Measurements from ENCODE around the gene CYP8B1. TPM values are rescaled to one million over a fixed set of nuclear protein-coding genes. Genes with fewer than 3 reads are reported as not detected.

Gene CYP8B1
- total RNA-seq, 2 donors from 2014 or later, result 0.10 to 0.14 TPM

DNA sequence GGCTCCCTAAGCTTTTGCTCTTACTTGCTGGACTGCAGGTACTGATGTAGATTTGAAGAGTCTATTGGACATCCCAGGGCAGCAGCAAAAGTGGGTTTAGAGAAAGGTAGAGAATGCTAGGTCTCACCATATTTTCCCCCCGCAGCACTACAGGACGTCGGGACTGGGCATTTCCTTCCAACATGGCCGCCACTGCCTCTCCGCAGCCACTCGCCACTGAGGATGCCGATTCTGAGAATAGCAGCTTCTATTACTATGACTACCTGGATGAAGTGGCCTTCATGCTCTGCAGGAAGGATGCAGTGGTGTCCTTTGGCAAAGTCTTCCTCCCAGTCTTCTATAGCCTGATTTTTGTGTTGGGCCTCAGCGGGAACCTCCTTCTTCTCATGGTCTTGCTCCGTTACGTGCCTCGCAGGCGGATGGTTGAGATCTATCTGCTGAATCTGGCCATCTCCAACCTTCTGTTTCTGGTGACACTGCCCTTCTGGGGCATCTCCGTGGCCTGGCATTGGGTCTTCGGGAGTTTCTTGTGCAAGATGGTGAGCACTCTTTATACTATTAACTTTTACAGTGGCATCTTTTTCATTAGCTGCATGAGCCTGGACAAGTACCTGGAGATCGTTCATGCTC lies 11.2 kb downstream of the CYP8B1 start:
- peak; percentile 34 for DNase-seq (ENCODE audit: low spot score)
- intact Hi-C loops (cut with DNase I), result no loop called here

DNA sequence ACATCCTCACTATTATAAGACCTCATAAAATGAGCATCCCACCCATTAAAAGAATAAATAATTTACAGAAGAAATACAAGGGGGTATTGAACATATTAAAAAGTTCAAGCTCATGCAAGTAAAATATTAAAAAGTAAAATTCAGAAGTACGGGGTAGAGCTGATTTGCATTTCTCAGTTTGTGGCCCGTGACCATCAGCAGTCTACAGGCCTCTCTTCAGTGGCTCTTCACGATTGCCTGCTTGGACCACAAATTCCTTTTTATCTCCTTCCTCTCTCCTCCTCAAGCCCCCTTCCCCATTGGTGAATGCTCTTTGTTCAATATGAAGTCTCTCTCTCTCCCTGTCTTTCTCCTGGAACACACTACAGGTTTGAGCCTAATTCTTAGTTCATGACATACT lies 19.1 kb downstream of the CYP8B1 start:
- DNase-seq (ENCODE audit: low spot score), result no peak

DNA sequence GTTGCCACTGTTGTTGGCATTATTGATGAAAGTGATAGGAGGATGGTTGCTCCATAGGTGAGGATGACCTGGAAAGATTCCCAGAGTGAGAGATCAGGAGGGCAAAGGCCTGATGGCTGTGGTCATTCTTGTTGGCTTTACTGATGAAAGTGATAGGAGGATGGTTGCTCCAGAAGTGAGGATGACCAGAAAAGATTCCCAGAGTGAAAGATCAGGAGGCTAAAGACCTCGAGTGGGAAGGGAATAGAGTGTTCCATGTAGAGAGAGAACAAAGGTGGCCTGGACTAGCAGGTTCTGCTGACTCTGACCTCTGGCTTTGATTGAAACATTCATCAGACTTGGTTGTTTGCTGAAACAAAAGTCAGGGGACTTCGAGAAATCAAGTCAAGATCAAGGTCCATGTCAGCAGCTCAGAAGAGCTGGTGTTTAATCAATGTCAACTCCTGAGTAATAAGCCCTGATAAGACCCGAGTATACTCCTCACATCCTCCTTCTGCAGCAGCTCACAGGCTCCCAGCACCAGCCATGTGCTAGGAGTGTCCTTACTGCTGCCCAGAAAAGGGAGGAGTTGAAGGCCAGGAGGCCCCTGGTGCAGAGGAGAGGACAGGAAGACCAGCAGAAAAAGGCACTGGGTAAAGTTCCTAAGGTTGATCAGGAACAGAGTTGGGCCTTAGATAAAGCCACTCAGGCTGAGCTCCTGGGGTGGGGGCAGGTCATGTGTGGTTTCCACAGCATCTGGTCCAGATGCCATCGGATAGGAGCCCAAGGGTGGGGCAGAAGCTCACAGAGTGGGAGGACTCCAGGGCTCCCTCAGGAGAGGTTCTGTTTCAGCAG lies 19.9 kb downstream of the CYP8B1 start:
- intact Hi-C loops (cut with DNase I), result no loop called here
- peak; percentile 67 for DNase-seq (ENCODE audit: low spot score)

More for the DNA sequence above, 19.1 kb downstream of the CYP8B1 start:
- intact Hi-C loops (cut with DNase I), result no loop called here

DNA sequence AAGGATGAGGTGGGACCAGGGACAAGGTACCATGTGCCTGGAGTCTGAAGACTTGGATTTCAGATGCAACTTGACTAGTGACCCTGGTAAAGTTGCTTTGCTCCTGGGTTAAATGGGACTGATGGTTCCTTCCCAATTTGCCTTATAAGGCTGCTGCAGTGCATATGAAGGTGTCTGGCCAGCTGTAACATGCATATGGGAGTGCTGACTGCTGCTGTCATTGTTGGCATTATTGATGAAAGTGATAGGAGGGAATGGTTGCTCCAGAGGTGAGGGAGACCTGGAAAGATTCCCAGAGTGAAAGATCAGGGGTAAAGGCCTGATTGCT lies 20.5 kb downstream of the CYP8B1 start:
- intact Hi-C loops (cut with DNase I), result no loop called here
- DNase-seq (ENCODE audit: low spot score), result no peak

DNA sequence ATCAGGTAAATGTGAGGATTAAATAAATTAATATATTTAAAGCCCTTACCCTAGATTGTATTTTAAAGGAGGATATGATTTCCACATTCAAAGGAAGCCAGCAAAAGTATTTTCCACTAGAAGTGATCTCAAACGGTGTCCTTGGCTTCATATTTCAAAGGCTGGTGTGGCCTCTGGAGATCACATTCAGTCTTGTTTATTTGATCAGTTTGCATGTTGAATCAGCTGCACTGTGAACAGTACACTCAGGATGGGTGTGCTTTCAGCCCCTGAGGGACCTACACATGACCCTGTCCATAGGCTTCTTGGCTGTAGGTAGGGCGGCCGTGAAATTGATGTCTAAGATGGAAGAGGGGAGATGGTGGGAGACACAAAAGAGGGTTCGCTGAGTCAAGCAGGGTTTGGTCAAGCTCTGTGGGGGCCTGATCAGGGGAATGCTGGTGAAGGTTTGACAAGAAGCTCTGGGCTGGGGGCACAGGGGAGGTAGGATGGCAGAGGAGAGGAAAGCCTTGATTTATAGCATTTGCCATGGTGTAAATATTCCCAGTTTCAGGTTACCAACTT lies 21.9 kb downstream of the CYP8B1 start:
- peak; percentile 40 for DNase-seq (ENCODE audit: low spot score)
- intact Hi-C loops (cut with DNase I), result no loop called here

DNA sequence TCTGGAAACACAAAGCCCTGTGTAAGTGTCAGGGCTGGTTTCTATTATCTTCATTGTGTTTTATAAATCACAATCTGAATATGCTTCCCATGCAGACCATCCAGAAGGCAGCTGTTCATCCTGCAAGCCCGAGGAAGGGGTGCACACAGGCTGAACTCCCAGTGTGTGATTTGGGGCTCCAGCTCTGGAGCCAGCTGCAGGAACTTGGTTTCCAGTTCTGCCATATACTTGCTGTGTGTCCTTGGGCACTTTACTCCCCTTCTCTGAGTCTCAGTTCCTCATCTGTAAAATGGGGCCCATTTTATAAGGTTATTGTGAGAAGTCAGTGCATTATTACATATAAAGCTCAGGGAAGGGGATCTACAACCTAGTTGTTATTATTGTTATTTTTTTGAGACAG lies 22.6 kb downstream of the CYP8B1 start:
- intact Hi-C loops (cut with DNase I), result no loop called here
- DNase-seq (ENCODE audit: low spot score), result no peak

DNA sequence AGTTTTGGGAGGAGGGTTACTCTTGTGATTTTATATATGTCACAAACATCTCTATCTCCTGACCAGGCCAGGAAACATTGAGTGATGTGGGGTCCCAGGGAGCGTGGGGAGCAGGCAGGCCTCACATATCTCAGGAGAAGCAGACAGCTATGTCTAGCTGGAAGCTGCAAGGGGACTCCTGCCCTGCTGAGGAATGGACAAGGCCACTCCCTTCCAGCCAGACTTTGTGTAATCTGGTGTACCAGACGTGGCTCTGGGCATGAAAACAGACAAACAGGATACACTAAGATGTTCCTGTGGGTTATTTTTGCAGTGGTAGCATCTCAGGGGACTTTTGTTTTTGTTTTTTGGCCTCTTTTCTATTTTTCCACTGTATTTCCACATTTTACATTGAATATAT lies 23.2 kb downstream of the CYP8B1 start:
- peak; percentile 83 for DNase-seq (ENCODE audit: low spot score)
- intact Hi-C loops (cut with DNase I), result no loop called here

DNA sequence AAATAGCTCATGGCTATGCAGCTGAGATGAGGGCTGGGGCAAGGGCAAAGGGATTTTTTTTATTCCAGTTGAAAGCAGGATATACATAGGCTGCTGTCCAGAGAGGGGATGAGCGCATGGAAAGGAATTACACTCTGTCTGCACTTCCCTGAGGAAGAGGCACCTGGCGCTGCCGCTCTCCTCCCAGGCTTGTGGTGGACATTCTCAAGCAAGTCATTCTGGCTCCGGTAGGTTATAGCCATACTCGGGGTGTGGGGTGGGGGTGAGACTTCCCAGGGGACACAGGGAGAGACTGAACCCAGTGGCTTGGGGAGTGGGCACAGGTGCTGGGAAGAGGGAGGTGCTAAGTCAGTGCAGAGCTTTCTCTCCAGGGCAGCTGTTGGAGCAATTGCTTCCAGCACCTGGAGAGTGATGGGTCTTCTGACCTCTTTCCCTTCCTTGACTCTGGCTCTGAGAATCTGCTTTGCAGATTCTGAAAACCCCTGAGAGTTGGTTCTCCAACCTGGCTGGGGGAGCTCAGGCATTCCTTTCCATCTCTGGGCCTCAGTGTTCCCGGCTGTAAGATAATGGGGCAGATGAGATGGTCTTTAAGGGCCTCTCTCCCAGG lies 24.3 kb downstream of the CYP8B1 start:
- intact Hi-C loops (cut with DNase I), result no loop called here
- no peak for DNase-seq (ENCODE audit: low spot score)

DNA sequence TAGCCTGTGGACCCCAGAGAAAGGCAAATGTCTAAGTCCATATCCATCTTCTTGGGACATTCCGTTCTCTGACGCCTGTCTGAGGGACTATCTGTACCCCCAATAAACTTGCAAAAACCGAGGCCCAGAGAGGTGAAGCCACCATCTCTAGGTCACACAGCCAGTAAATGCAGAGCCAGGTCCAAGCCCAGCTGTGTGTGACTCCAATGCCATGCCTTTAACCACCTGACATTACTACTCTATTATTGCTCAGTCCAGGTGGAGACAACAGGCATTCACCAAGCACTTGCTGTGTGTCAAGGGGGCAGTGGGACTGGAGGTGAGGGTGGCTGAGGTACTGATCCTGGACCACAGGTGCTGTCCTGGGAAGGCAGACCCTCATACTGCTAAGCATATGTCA lies 25.4 kb downstream of the CYP8B1 start:
- peak; percentile 34 for DNase-seq (ENCODE audit: low spot score)
- intact Hi-C loops (cut with DNase I), result no loop called here

DNA sequence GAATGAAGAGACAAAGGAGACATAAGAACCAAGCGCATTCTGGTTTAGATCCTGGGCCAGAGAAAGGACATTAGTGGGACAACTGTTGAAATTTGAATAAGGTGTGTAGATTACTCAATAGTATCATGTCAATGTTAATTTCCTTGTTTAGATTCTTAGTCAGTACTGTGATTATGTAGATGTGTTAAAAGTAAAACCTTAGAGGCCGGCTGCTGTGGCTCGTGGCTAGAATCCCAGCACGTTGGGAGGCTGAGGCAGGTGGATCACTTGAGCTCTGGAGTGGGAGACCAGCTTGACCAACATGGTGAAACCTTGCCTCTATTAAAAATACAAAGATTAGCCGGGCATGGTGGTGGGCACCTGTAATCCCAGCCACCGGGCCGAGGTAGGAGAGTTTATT lies 26.7 kb downstream of the CYP8B1 start:
- intact Hi-C loops (cut with DNase I), result no loop called here
- peak; percentile 35 for DNase-seq (ENCODE audit: low spot score)

DNA sequence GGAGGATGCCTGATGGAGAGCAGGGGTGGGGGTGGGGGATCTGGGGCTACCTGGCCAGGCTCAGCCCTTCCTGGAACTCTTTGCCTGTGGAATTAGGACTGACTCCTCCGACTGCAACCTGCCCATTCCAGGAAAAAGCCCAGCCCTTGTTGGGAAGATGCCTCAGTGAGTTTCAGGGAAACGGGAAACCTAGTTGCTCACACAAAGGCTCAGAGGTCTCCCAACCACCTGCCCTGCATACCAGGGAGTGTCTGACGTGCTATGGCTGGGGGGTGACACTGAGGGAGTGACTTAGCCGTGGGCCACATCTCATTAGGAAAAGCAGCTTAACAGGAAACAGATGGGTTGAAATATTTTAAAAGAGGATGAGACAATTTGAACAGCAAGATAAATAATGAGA lies 27.9 kb downstream of the CYP8B1 start:
- peak; percentile 79 for DNase-seq (ENCODE audit: low spot score)
- intact Hi-C loops (cut with DNase I), result no loop called here

DNA sequence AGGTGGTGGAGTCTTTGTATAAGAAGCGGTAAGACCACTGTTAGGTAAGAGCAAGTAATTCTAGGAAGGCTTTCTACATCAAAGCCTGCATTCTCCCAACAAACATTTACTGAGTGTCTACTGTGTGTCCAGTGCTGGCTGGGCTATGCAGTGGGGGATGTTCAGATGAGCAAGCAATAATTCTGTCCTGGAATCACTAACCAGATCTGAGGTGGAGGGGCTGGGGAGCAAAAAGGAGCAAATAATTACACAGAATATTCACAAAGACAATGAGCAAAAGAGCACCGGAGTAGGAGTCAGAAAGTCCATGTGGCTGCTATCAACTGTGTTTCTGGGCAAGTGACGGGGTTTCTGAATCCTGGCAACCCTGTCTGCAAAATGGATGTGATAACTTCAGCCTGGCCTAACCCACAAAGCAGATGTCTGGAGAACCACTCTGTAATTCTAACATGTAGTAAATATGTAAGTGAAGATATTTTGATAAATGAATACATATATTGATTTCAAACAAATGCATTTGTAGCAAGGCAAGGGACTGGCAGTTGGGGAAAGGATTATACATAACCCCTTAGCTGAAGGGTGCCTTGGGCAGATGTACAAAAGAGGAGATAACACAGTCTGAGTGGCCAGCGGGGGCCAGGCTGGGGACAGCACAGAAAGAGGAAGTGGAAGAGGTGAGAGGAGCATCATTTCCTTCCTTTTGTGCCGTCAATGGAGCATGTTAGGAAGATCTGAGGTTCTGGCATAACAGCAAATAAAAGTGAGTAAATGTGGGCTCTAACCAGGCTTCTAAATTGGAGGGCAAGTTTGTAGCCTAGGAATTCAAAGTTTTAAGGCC lies 28.8 kb downstream of the CYP8B1 start:
- intact Hi-C loops (cut with DNase I), result no loop called here
- DNase-seq (ENCODE audit: low spot score), result no peak

DNA sequence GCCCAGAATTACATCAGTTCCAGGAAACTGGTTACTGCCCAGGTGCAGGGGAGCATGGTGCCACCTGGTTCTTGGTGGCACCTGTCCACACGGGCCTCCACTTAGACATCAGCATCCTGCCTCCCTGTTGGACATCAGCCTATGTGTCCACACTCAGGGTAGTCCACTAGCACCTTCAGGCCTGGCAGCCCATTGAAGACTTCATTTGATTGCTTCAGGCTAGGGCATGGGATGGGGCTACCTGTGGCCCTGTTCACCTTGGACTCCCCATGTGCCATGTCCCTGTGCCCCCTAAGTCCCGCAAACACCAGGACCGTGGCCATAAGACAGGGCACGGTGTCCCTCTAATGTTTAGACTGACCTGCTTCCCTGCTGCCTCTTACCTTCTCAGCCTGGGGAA lies 30.9 kb downstream of the CYP8B1 start:
- no peak for DNase-seq (ENCODE audit: low spot score)
- intact Hi-C loops (cut with DNase I), result no loop called here

DNA sequence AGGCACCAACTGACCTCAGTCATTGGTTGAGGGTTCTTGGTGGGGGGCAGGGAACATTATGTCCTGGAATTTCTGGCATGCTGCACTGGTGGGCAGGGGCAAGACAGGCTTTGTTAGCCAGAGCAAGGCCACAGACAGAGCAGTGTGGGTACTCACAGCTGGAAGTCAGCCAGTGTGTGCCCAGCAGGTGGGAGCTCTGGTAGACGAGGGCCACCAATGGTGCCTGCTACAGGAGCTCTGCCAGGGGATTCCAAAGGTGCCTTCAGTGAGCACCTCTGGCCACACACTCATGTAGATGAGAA lies 31.3 kb downstream of the CYP8B1 start:
- intact Hi-C loops (cut with DNase I), result no loop called here
- no peak for DNase-seq (ENCODE audit: low spot score)

DNA sequence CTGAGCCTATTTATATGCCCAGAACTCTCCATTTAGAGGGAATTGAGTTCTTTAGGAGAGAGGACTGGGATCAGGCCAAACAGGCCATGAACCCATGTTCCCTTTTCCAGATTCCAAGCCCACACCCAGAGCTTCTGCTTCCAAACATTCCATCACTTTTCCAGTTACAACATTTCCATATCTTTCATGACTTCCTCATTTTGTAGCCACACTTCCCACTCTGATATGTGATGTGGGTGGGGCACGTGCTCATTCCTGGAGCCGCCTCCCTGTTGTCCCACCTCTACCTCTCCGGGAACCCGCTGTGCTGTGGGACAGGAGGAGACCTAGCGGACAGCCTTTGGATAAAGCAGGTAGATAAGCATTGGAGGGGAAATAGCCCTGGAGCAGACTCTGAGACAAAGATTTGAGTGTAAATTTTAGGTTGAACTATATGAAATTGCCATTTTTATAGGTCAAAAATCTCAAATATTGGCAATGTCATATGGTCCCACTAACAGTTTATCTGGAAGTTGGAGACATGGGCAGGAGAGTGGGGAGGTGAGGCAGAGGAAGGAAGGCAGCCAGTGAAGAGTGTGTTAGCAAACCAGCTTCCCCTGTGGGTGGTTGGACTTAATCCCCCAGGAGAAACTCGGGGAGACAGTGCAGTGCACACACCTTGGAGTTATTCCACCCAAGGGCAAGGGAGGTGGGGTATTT lies 31.8 kb downstream of the CYP8B1 start:
- intact Hi-C loops (cut with DNase I), result no loop called here
- DNase-seq (ENCODE audit: low spot score), result no peak

DNA sequence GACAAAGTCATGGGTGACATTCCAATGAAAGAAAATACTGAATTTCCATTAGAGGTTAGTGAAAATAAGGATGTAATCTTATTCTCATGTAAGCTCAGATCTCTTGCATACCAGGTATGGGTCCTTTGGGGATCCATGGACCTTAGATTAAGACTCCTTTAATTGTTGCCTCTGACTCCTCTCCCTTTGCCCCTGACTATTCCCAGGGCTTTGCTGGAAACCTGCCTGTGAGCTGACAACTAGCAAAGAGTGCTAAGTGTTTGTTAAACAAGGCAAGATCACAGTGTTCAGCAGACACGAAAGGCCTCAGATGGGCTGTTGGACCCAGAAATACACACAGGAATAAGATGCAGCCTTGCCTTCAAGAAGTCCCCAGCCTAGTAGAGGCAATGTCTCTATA lies 34.3 kb downstream of the CYP8B1 start:
- intact Hi-C loops (cut with DNase I), result no loop called here
- no peak for DNase-seq (ENCODE audit: low spot score)

DNA sequence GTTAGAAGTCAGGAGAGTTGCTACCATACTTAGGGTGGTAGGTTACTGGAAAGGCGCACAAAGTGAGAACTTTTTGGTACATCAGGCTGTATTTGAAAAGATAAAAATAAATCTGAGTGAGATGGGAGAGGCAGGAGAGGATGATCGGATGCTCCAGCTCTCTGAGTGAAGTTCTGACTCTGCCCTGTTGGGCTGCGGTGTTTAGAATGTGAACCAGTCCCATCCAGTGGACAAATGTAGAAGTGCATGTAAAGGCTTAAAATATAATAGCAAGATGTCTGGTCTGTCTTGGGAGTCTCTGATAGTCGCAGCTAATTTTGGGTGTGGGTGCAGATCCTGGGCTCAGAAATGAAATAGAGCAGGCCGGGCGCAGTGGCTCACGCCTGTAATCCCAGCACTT lies 36.1 kb downstream of the CYP8B1 start:
- DNase-seq (ENCODE audit: low spot score), result no peak
- intact Hi-C loops (cut with DNase I), result loop anchor here in 1 of 2 donors (5.0 kb wide), 1 partner anchor 57 kb away; no protein-coding TSS in a partner anchor

DNA sequence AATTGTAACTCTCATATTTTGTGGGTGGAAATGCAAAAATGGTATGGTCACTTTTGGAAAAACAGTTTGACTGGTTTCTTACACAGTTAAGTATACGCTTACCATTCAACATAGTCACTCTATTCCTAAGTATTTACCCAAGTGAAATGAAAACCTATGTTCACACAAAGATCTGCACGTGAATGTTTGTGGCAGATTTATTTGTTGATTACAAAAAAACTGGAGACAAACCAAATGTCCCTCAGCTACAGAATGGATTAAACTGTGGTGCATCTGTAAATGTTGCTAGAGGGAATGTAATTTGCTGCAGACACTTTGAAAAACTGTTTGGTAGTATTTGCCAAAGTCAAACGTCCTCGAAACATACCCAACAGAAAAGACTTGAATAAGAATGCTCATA lies 37.1 kb downstream of the CYP8B1 start:
- DNase-seq (ENCODE audit: low spot score), result no peak
- intact Hi-C loops (cut with DNase I), result loop anchor here in 1 of 2 donors (5.0 kb wide), 1 partner anchor 56 kb away; no protein-coding TSS in a partner anchor
